A549 (cell line): ENCODE measurements around the gene RFLNA.

ENCODE experiments used
- CHD2 ChIP-seq: fragments of 150-350 bp; IDR thresholded peaks from 2 replicates; pipeline ENCODE4 v1.6.1; 2014; ENCODE audit warnings: low read length; ENCODE audit not compliant: partially characterized antibody
- CTCF ChIP-seq: fragments of >200 bp; sonication (Bioruptor Twin); formaldehyde crosslinking; IDR thresholded peaks from 3 replicates; pipeline ENCODE4 v1.5.1; 2016
- ESRRA ChIP-seq: fragments of 150-350 bp; IDR thresholded peaks from 2 replicates; pipeline ENCODE4 v1.6.1; 2014; ENCODE audit warnings: mild to moderate bottlenecking, low read length, borderline replicate concordance
- HOXA7 ChIP-seq: fragments of 250-450 bp; sonication (Bioruptor Pico); IDR thresholded peaks from 2 replicates; pipeline ENCODE4 v1.5.0; 2020; ENCODE audit warnings: mild to moderate bottlenecking, moderate library complexity
- MYC ChIP-seq: IDR thresholded peaks from 2 replicates; pipeline ENCODE4 v1.6.1; 2012; ENCODE audit warnings: mild to moderate bottlenecking, inconsistent platforms, low read length, improper control_type of control experiment, borderline replicate concordance
- PBX3 ChIP-seq: IDR thresholded peaks from 2 replicates; pipeline ENCODE4 v1.6.1; 2012
- RCOR1 ChIP-seq: fragments of 150-350 bp; IDR thresholded peaks from 2 replicates; pipeline ENCODE4 v1.6.1; 2014; ENCODE audit warnings: antibody characterized with exemption, low read length, low read depth
- REST ChIP-seq: fragments of 200-600 bp; sonication (generic); IDR thresholded peaks from 2 replicates; pipeline ENCODE4 v1.6.1; 2016; ENCODE audit warnings: antibody characterized with exemption, mild to moderate bottlenecking, moderate library complexity
- SMC3 ChIP-seq: fragments of >200 bp; sonication (Bioruptor Twin); formaldehyde crosslinking; IDR thresholded peaks from 3 replicates; pipeline ENCODE4 v1.6.1; 2018; ENCODE audit warnings: inconsistent platforms
- TF ChIP-seq, protein P1 (sequence below): fragments of 450-650 bp; IDR thresholded peaks from 2 replicates; pipeline ENCODE4 v1.6.1; 2014; ENCODE audit warnings: antibody characterized with exemption

DNA sequence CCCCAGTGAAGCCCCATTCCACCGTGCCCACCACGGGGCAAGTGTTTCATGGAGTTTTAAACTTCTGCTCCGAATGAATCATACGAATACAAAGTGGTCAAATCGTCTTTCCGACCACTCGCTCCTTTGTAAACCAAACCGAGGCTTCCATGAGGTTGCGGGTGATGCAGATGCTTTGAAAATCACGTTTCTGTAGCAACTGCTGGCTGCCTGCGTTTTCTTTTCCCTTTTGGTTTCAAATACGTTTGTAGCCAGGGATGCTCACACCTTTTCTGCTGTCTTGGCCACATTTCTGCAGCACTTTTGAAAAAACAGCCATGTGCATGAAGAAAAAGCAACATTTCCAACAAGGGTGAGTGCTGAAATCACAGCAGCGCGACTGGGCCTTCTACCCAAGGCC, 33.7 kb downstream of the RFLNA start:
- TF ChIP-seq RCOR1 (no peak), CTCF (no peak), MYC (no peak), REST (no peak), PBX3 (no peak), ESRRA (no peak), HOXA7 (CRISPR knock-in tag) (no peak), CHD2 (no peak), SMC3 (no peak)
- TF ChIP-seq, protein P1, sequence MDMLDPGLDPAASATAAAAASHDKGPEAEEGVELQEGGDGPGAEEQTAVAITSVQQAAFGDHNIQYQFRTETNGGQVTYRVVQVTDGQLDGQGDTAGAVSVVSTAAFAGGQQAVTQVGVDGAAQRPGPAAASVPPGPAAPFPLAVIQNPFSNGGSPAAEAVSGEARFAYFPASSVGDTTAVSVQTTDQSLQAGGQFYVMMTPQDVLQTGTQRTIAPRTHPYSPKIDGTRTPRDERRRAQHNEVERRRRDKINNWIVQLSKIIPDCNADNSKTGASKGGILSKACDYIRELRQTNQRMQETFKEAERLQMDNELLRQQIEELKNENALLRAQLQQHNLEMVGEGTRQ = no peak
